Measurements from ENCODE around the gene LAMA5.

GRCh38 chr20:62306414-62307187, 60.5 kb downstream of the LAMA5 start:
- TF ChIP-seq CTCF (IDR thresholded peaks at IDR 0.05) (no peak), GABPA (IDR thresholded peaks at IDR 0.05; ENCODE audit: low read depth) (no peak), USF2 (IDR thresholded peaks at IDR 0.05; ENCODE audit: borderline replicate concordance, low read depth, low read length) (no peak), MEF2A (IDR thresholded peaks at IDR 0.05; ENCODE audit: borderline replicate concordance, low read depth) (no peak), EP300 (IDR thresholded peaks at IDR 0.05; ENCODE audit: borderline replicate concordance in 1 of 2, low read depth in 1 of 2, low read length in 1 of 2) (no peak), IRF3 (IDR thresholded peaks at IDR 0.05; ENCODE audit: low read depth, low read length) (no peak), TEAD4 (IDR thresholded peaks at IDR 0.05; ENCODE audit: borderline replicate concordance, insufficient read depth) (no peak), POLR2AphosphoS5 (IDR thresholded peaks at IDR 0.05; ENCODE audit: low read depth, low read length) (no peak), YY1 (IDR thresholded peaks at IDR 0.05; ENCODE audit: low read depth) (no peak), MAX (IDR thresholded peaks at IDR 0.05; ENCODE audit: low read depth) (no peak)
